ENCODE data around the gene HMX1. TPM values are rescaled to one million over a fixed set of nuclear protein-coding genes. Genes with fewer than 3 reads are reported as not detected.
A peak's percentile ranks its signal among the peaks of the same experiment; 100 is the strongest.

HMX1 gene
- polyA plus RNA-seq, 1 of the 3 experiments (the other 2 are of a cell fraction): 0.20 TPM

DNA sequence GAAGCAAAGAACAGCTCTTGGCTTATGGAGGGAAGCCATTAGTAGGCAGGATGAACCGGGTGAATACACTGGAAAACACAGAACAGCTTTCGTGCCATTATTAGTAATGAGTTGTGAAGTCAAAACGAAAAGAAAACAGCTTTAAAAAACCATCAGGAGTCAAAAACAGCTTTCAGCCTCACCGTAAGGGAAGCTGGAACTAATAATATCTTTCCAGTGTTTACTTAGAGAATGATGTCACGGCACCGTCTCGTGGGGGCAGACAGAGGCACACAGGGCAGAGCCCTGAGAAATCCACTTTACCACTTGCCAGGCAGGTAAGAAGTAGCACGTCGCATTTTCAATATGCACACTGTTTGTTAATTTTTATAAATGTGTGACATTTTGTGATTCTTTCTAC, 37.9 kb upstream of the HMX1 start:
- Histone ChIP-seq H2AFZ (ENCODE audit: low read depth) (no peak overlapping the region), H3F3A (replicated peaks; ENCODE audit: insufficient read depth) (no peaks in the 10 kb centered on the region), H3K4me2 (no peak overlapping the region), H3K9me3 (no peaks in the 10 kb centered on the region), H3K4me3 (ENCODE audit: low read depth in 2 of 2, low read length in 1 of 2) (no peak overlapping the region), H3K79me2 (ENCODE audit: insufficient read depth) (no peaks in the 10 kb centered on the region), H3K9me2 (no peaks in the 10 kb centered on the region), H3K36me3 (replicated peaks in 1 of 2; ENCODE audit: control insufficient read depth in 1 of 2, insufficient read depth in 2 of 2, low read length in 1 of 2) (no peaks in the 10 kb centered on the region), H3K4me1 (ENCODE audit: control insufficient read depth in 1 of 2, insufficient read depth in 2 of 2, low read depth in 1 of 2, low read length in 1 of 2) (peaks cover 0 to 15% of the 10 kb centered on the region in 2 experiments; a peak in 1 of 4 replicates), H3K27me3 (ENCODE audit: insufficient read depth) (no peaks in the 10 kb centered on the region), H4K20me1 (ENCODE audit: insufficient read depth) (no peaks in the 10 kb centered on the region), H3K9ac (no peak overlapping the region), H3K27ac (ENCODE audit: low read depth in 2 of 2, low read length in 1 of 2) (no peak overlapping the region)
- ChIA-PET CTCF (interaction anchor here (1.5 to 3.0 kb wide), 3 partner anchors 8 to 302 kb away, joined by 3 to 15 read pairs (median 13); no protein-coding TSS in a partner anchor), POLR2A (no interaction called here)
- DNase-seq: peak; percentile 22
- TF ChIP-seq MXI1 (IDR thresholded peaks at IDR 0.05; ENCODE audit: low read depth, low read length): no peak
- no peak for TF ChIP-seq YY1 (IDR thresholded peaks at IDR 0.05; ENCODE audit: low read depth)
- no peak for TF ChIP-seq EP300 (IDR thresholded peaks at IDR 0.05; ENCODE audit: borderline replicate concordance in 1 of 2, low read depth in 1 of 2, low read length in 1 of 2)
- TF ChIP-seq SIN3A (IDR thresholded peaks at IDR 0.05; ENCODE audit: borderline replicate concordance, low read depth, low read length): no peak
- TF ChIP-seq FOSL2 (IDR thresholded peaks at IDR 0.05; ENCODE audit: borderline replicate concordance, low read depth): no peak
- TF ChIP-seq IRF3 (IDR thresholded peaks at IDR 0.05; ENCODE audit: low read depth, low read length): no peak
- no peak for TF ChIP-seq USF2 (IDR thresholded peaks at IDR 0.05; ENCODE audit: borderline replicate concordance, low read depth, low read length)
- TF ChIP-seq CHD2 (IDR thresholded peaks at IDR 0.05; ENCODE audit: low read length, partially characterized antibody): no peak
- no peak for TF ChIP-seq GABPA (IDR thresholded peaks at IDR 0.05; ENCODE audit: low read depth)
- no peak for TF ChIP-seq FOXM1 (IDR thresholded peaks at IDR 0.05; ENCODE audit: low read depth)
- TF ChIP-seq ZBTB33 (IDR thresholded peaks at IDR 0.05; ENCODE audit: borderline replicate concordance, low read depth): no peak
- no peak for TF ChIP-seq ELF1 (IDR thresholded peaks at IDR 0.05)
- no peak for TF ChIP-seq RXRA (IDR thresholded peaks at IDR 0.05; ENCODE audit: borderline replicate concordance, low read depth)
- no peak for TF ChIP-seq PBX3 (IDR thresholded peaks at IDR 0.05)
- TF ChIP-seq RFX5 (IDR thresholded peaks at IDR 0.05; ENCODE audit: low read length): no peak
- TF ChIP-seq REST (IDR thresholded peaks at IDR 0.05; ENCODE audit: low read depth, low read length): no peak
- no peak for TF ChIP-seq JUND (IDR thresholded peaks at IDR 0.05)
- no peak for TF ChIP-seq POLR2AphosphoS5 (IDR thresholded peaks at IDR 0.05; ENCODE audit: low read depth, low read length)
- no peak for TF ChIP-seq GATA2 (CRISPR knock-in tag; IDR thresholded peaks at IDR 0.05)
- WGBS (ENCODE audit: low lambda C conversion rate): 36% methylated on average over 9 of the region's 9 CpGs

Data from SK-N-SH (cell line).